Measurements from ENCODE around the gene PTPRN2. TPM values are rescaled to one million over a fixed set of nuclear protein-coding genes. Genes with fewer than 3 reads are reported as not detected.

PTPRN2 gene
- total and polyA plus RNA-seq, 4 experiments from 2014 or later = 1.7 to 2.6 (median 1.9) TPM

DNA sequence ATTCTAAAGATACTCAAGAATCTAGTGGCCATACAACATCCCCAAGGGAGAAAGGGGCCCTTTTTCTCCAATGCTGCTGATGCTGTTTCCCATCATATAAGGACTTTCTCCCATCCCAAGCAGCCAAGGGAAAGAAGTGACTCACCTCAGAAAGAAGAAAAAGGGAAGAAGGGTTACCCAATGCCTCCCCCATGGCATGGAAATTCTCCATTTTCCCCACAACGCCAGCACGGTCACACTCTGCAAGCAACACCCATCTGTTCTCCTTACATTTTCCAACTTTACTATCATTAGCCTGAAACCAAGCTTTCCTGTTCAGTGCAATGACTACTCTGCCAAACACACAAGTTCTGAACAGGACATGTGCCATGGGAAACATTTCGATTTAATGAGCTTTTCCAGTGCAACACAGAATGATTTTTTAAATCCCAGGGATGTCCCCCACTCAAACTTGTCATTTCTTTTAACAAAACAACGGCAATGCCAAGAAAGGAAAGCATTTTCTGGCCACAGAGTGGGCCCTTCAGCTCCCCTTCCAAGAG, 67.9 kb downstream of the PTPRN2 start:
- Histone ChIP-seq H3K27ac (ENCODE audit: low read depth, low read length) (no peak overlapping the region), H3K4me1 (ENCODE audit: insufficient read depth, low read length) (no peaks in the 10 kb centered on the region), H3K27me3 (ENCODE audit: insufficient read depth, low read length) (no peaks in the 10 kb centered on the region), H3K36me3 (ENCODE audit: insufficient read depth, low read length) (no peaks in the 10 kb centered on the region), H3K9me3 (ENCODE audit: control insufficient read depth in 1 of 2, low read length in 2 of 2) (no peaks in the 10 kb centered on the region), H3K4me3 (ENCODE audit: low read length in 2 of 2) (no peak overlapping the region)
- H3K27me3 Mint-ChIP-seq = peaks cover 4 to 21% of the 10 kb centered on the region in 2 donors
- H3K4me1 Mint-ChIP-seq = peaks cover 0 to 1% (median 0%) of the 10 kb centered on the region in 4 donors
- no peaks in the 10 kb centered on the region for H3K36me3 Mint-ChIP-seq
- peaks cover 0 to 3% (median 0%) of the 10 kb centered on the region in 8 donors for H3K9me3 Mint-ChIP-seq
- intact Hi-C loops (cut with micrococcal nuclease) = no loop called here
- no peak for DNase-seq
- POLR2A ChIA-PET (ENCODE audit: partially characterized antibody) = no interaction called here
- no peak overlapping the region for H3K27ac Mint-ChIP-seq
- H3K4me3 Mint-ChIP-seq = no peak overlapping the region
- CTCF ChIA-PET (ENCODE audit: partially characterized antibody) = no interaction called here

DNA sequence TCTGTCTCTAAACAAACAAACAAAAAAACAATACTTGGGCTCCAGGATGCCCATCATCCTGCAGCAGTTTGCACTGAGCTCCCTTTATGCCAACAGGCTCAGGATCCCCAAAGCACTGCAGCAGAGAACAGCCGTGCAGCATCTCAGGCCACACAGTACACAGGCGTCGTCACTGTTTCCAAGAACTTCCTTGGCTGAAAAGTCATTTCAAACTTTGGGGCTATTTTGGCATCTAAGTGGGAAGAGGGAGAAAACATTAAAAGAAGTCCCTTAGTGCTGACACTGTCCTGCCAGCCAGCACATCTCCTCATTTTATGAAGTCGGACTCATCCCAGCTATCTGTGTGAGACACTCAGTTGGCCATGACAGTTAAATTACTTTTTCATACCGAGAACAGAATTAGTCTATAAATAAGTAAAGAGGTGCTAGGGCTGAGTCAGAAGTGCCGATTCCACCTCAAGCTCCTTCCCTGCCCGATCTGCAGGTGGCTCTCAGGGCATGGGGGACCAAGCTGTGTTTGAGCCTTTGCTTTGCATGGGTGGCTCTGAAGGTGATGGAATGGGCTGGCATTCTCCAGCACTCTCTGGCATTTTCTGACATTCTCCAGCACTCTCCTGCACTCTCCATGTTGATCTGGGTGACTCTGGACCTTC, 68.5 kb downstream of the PTPRN2 start:
- intact Hi-C loops (cut with micrococcal nuclease) = no loop called here
- no peaks in the 10 kb centered on the region for H3K4me1 ChIP-seq (ENCODE audit: insufficient read depth, low read length)
- H3K9me3 ChIP-seq (ENCODE audit: control insufficient read depth in 1 of 2, low read length in 2 of 2) = no peaks in the 10 kb centered on the region
- no peaks in the 10 kb centered on the region for H3K36me3 ChIP-seq (ENCODE audit: insufficient read depth, low read length)
- H3K9me3 Mint-ChIP-seq = peaks cover 0 to 3% (median 0%) of the 10 kb centered on the region in 8 donors
- H3K27ac ChIP-seq (ENCODE audit: low read depth, low read length) = no peak overlapping the region
- no peaks in the 10 kb centered on the region for H3K36me3 Mint-ChIP-seq
- H3K4me3 ChIP-seq (ENCODE audit: low read length in 2 of 2) = no peak overlapping the region
- H3K4me1 Mint-ChIP-seq = peaks cover 0 to 1% (median 0%) of the 10 kb centered on the region in 4 donors
- DNase-seq = no peak
- peaks cover 4 to 21% of the 10 kb centered on the region in 2 donors for H3K27me3 Mint-ChIP-seq
- H3K4me3 Mint-ChIP-seq = no peak overlapping the region
- POLR2A ChIA-PET (ENCODE audit: partially characterized antibody) = no interaction called here
- CTCF ChIA-PET (ENCODE audit: partially characterized antibody) = no interaction called here
- H3K27ac Mint-ChIP-seq = no peak overlapping the region
- H3K27me3 ChIP-seq (ENCODE audit: insufficient read depth, low read length) = no peaks in the 10 kb centered on the region

DNA sequence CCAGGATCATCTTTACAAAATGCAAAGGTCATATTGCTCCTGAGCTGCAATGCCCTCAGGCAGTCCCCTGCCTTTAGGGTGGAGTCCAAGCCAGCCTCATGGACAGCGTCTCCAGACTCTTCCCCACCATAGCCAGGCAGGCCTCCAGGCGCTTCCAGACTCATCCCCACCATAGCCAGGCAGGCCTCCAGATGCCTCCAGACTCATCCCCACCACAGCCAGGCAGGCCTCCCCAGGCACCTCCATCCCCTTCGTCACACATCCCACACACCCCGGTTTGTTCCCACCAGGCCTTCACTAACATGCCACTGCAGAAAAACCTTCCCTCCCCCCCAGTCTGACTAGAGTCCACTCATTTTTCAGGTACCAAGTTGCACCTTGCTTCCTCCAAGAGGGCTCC, 70.1 kb downstream of the PTPRN2 start:
- Mint-ChIP-seq H3K36me3 (no peaks in the 10 kb centered on the region), H3K4me1 (peaks cover 0 to 1% (median 0%) of the 10 kb centered on the region in 4 donors)
- POLR2A ChIA-PET (ENCODE audit: partially characterized antibody) = no interaction called here

DNA sequence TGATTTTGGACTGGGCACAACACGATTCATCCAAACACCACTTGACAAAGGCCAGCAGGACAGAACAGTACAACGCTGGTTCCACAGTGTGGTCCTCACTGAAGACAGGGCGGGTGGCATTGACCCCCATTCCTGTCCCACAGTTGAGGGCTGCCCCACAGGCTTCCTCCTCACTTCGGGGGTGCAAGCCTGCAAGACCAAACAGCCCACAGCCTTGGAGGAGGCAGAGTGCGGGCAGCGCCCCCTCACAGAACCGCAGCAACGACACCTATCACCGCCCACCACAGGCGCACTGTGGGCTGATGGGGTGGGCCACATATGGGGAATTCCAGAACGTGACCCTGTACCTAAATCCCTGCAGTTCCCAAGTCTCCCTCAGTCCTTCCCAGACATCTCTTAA, 70.6 kb downstream of the PTPRN2 start:
- Mint-ChIP-seq H3K9me3 (peaks cover 0 to 16% (median 10%) of the 10 kb centered on the region in 8 donors), H3K36me3 (no peaks in the 10 kb centered on the region), H3K4me3 (no peak overlapping the region), H3K4me1 (peaks cover 0 to 1% (median 0%) of the 10 kb centered on the region in 4 donors), H3K27ac (no peak overlapping the region), H3K27me3 (peaks cover 4 to 21% of the 10 kb centered on the region in 2 donors)
- ChIA-PET POLR2A (ENCODE audit: partially characterized antibody) (no interaction called here), CTCF (ENCODE audit: partially characterized antibody) (no interaction called here)
- H3K27ac ChIP-seq (ENCODE audit: low read depth, low read length) = no peak overlapping the region
- no peaks in the 10 kb centered on the region for H3K4me1 ChIP-seq (ENCODE audit: insufficient read depth, low read length)
- intact Hi-C loops (cut with micrococcal nuclease) = no loop called here
- DNase-seq = no peak
- no peaks in the 10 kb centered on the region for H3K27me3 ChIP-seq (ENCODE audit: insufficient read depth, low read length)
- no peak overlapping the region for H3K4me3 ChIP-seq (ENCODE audit: low read length in 2 of 2)
- H3K36me3 ChIP-seq (ENCODE audit: insufficient read depth, low read length) = no peaks in the 10 kb centered on the region
- H3K9me3 ChIP-seq (ENCODE audit: control insufficient read depth in 1 of 2, low read length in 2 of 2) = peaks cover 0 to 2% of the 10 kb centered on the region in 2 donors

More for the DNA sequence above, 70.1 kb downstream of the PTPRN2 start:
- no peaks in the 10 kb centered on the region for H3K36me3 ChIP-seq (ENCODE audit: insufficient read depth, low read length)
- Mint-ChIP-seq H3K4me3 (no peak overlapping the region), H3K27ac (no peak overlapping the region), H3K27me3 (peaks cover 4 to 21% of the 10 kb centered on the region in 2 donors), H3K9me3 (peaks cover 0 to 11% (median 6%) of the 10 kb centered on the region in 8 donors)
- H3K27ac ChIP-seq (ENCODE audit: low read depth, low read length) = no peak overlapping the region
- H3K27me3 ChIP-seq (ENCODE audit: insufficient read depth, low read length) = no peaks in the 10 kb centered on the region
- no peak for DNase-seq
- no peak overlapping the region for H3K4me3 ChIP-seq (ENCODE audit: low read length in 2 of 2)
- CTCF ChIA-PET (ENCODE audit: partially characterized antibody) = no interaction called here
- H3K4me1 ChIP-seq (ENCODE audit: insufficient read depth, low read length) = no peaks in the 10 kb centered on the region
- intact Hi-C loops (cut with micrococcal nuclease) = no loop called here
- no peaks in the 10 kb centered on the region for H3K9me3 ChIP-seq (ENCODE audit: control insufficient read depth in 1 of 2, low read length in 2 of 2)

DNA sequence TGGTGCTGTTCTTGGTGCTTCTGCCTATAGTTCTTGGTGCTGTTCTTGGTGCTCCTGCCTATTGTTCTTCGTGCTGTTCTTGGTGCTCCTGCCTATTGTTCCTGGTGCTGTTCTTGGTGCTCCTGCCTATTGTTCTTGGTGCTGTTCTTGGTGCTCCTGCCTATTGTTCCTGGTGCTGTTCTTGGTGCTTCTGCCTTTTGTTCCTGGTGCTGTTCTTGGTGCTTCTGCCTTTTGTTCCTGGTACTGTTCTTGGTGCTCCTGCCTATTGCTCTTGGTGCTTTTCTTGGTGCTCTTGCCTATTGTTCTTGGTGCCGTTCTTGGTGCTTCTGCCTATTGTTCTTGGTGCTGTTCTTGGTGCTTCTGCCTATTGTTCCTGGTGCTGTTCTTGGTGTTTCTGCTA, 71.1 kb downstream of the PTPRN2 start:
- Histone ChIP-seq H3K4me3 (ENCODE audit: low read length in 2 of 2) (no peak overlapping the region), H3K27me3 (ENCODE audit: insufficient read depth, low read length) (no peaks in the 10 kb centered on the region), H3K9me3 (ENCODE audit: control insufficient read depth in 1 of 2, low read length in 2 of 2) (peaks cover 0 to 7% of the 10 kb centered on the region in 2 donors), H3K27ac (ENCODE audit: low read depth, low read length) (no peak overlapping the region), H3K36me3 (ENCODE audit: insufficient read depth, low read length) (no peaks in the 10 kb centered on the region), H3K4me1 (ENCODE audit: insufficient read depth, low read length) (no peaks in the 10 kb centered on the region)
- H3K27me3 Mint-ChIP-seq = peaks cover 4 to 21% of the 10 kb centered on the region in 2 donors
- peaks cover 0 to 21% (median 15%) of the 10 kb centered on the region in 8 donors for H3K9me3 Mint-ChIP-seq
- CTCF ChIA-PET (ENCODE audit: partially characterized antibody) = no interaction called here
- DNase-seq = no peak
- H3K36me3 Mint-ChIP-seq = no peaks in the 10 kb centered on the region
- peaks cover 0 to 1% (median 0%) of the 10 kb centered on the region in 4 donors for H3K4me1 Mint-ChIP-seq
- H3K4me3 Mint-ChIP-seq = no peak overlapping the region
- POLR2A ChIA-PET (ENCODE audit: partially characterized antibody) = no interaction called here
- H3K27ac Mint-ChIP-seq = no peak overlapping the region
- intact Hi-C loops (cut with micrococcal nuclease) = no loop called here

DNA sequence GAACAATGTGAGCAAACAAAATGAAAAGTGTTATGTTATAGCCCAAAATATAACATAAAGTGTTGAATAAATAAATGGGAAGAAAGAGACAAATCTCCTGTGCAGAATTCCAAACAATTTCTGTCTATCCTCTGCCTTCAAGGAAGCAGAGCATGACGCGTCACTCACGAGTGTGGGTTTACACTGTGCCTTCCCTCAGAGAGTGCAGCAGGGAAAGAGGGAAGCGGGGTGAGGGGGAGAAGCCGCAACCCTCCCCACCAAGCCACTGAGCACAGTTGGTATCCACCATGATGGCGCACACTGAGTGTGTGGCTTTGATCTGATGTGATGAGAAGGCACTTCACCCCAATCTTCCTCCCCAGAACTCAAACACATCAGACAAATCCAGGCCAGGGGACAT, 74.8 kb downstream of the PTPRN2 start:
- no peak for DNase-seq
- POLR2A ChIA-PET (ENCODE audit: partially characterized antibody) = no interaction called here
- H3K9me3 Mint-ChIP-seq = peaks cover 7 to 37% (median 26%) of the 10 kb centered on the region in 8 donors
- peaks cover 8 to 11% of the 10 kb centered on the region in 2 donors for H3K27me3 Mint-ChIP-seq
- CTCF ChIA-PET (ENCODE audit: partially characterized antibody) = no interaction called here
- H3K36me3 Mint-ChIP-seq = peaks cover 0 to 1% of the 10 kb centered on the region in 2 donors
- H3K27ac Mint-ChIP-seq = no peak overlapping the region
- Histone ChIP-seq H3K36me3 (ENCODE audit: insufficient read depth, low read length) (no peaks in the 10 kb centered on the region), H3K4me3 (ENCODE audit: low read length in 2 of 2) (no peak overlapping the region), H3K9me3 (ENCODE audit: control insufficient read depth in 1 of 2, low read length in 2 of 2) (peaks cover 0 to 7% of the 10 kb centered on the region in 2 donors), H3K27ac (ENCODE audit: low read depth, low read length) (no peak overlapping the region), H3K4me1 (ENCODE audit: insufficient read depth, low read length) (no peaks in the 10 kb centered on the region), H3K27me3 (ENCODE audit: insufficient read depth, low read length) (no peaks in the 10 kb centered on the region)
- intact Hi-C loops (cut with micrococcal nuclease) = no loop called here
- H3K4me3 Mint-ChIP-seq = no peak overlapping the region
- no peaks in the 10 kb centered on the region for H3K4me1 Mint-ChIP-seq

DNA sequence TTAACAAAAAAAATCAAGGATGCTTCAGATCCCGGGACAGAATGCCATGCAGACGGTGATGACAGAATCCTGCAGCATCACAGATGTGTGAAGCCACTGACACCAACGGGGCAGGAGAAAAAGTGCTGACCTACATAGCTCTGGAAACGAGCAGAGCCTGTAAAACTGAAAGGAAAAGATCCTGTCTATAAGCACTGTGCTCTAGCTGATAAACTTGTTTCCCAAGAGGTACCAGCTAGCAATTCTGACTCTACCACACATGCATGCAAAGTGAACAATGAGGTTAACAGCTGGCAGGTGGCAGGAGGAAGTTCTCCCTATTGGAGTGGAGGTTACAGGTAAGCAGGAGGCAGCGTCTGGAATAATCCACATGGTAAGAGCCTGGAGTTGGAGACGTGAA, 75.6 kb downstream of the PTPRN2 start:
- peaks cover 8 to 9% of the 10 kb centered on the region in 2 donors for H3K27me3 Mint-ChIP-seq
- DNase-seq = no peak
- ChIA-PET POLR2A (ENCODE audit: partially characterized antibody) (no interaction called here), CTCF (ENCODE audit: partially characterized antibody) (no interaction called here)
- Histone ChIP-seq H3K27me3 (ENCODE audit: insufficient read depth, low read length) (no peaks in the 10 kb centered on the region), H3K4me3 (ENCODE audit: low read length in 2 of 2) (no peak overlapping the region), H3K4me1 (ENCODE audit: insufficient read depth, low read length) (no peaks in the 10 kb centered on the region), H3K9me3 (ENCODE audit: control insufficient read depth in 1 of 2, low read length in 2 of 2) (peaks cover 0 to 7% of the 10 kb centered on the region in 2 donors), H3K27ac (ENCODE audit: low read depth, low read length) (no peak overlapping the region), H3K36me3 (ENCODE audit: insufficient read depth, low read length) (no peaks in the 10 kb centered on the region)
- peaks cover 0 to 1% of the 10 kb centered on the region in 2 donors for H3K36me3 Mint-ChIP-seq
- H3K4me3 Mint-ChIP-seq = no peak overlapping the region
- no peak overlapping the region for H3K27ac Mint-ChIP-seq
- peaks cover 7 to 43% (median 27%) of the 10 kb centered on the region in 8 donors for H3K9me3 Mint-ChIP-seq
- intact Hi-C loops (cut with micrococcal nuclease) = no loop called here
- H3K4me1 Mint-ChIP-seq = peaks cover 0 to 3% (median under 1%) of the 10 kb centered on the region in 4 donors

All from CD4-positive, alpha-beta memory T cell (primary cell).